D721Med (cell line): Measurements from ENCODE around the gene TREML2.

Experiments used
- DNase-seq: peaks from one replicate; pipeline ENCODE4 v3.0.0; 2011; ENCODE audit warnings: low spot score; ENCODE audit not compliant: insufficient read length
- FAIRE-seq: peaks from 2 replicates; lab custom pipeline; 2011; peaks lifted over from hg19 to GRCh38; lab: Jason Lieb, UNC
- CTCF ChIP-seq: IDR thresholded peaks from 2 replicates; pipeline ENCODE4 v1.5.1; 2012; ENCODE audit warnings: mild to moderate bottlenecking, control low read depth; ENCODE audit not compliant: insufficient read depth; ENCODE audit errors: missing control alignments

TREML2 gene

GRCh38 chr6:41187924-41188886 lies 12.7 kb downstream of the TREML2 start:
- TF ChIP-seq CTCF, result no peak
- FAIRE-seq, result no peak

GRCh38 chr6:41186031-41186562 lies 14.9 kb downstream of the TREML2 start:
- TF ChIP-seq CTCF, result no peak
- FAIRE-seq (no peak), DNase-seq (no peak)

More at GRCh38 chr6:41187924-41188886, 12.7 kb downstream of the TREML2 start:
- DNase-seq, result no peak

GRCh38 chr6:41184761-41185160 lies 16.2 kb downstream of the TREML2 start:
- DNase-seq, result no peak
- no peak for FAIRE-seq
- TF ChIP-seq CTCF, result no peak

- TF ChIP-seq CTCF, result peak; percentile 75
- FAIRE-seq (no peak), DNase-seq (no peak)
Measured at GRCh38 chr6:41182069-41183034, 18.6 kb downstream of the TREML2 start.

DNA sequence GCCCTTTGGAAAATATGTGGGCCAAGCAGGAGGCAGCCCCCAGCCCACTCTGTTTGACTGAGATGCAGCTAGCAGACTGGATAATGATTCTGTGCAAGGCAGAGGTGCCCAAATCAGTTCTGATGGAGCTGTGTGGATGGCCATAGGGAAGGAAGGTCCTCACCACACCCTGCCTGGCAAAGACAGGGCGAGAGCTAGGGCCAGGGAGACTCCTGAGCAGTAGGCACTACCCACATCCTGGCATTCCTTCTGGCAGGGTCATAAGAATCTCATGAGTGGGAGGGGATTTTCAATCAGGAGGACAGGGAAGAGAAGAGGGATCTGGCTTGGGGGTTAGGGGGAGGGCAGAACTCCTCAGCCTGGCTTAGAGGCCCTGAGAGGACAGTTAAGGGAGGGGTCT lies 19.4 kb downstream of the TREML2 start:
- FAIRE-seq, result no peak
- no peak for TF ChIP-seq CTCF
- DNase-seq, result no peak

GRCh38 chr6:41179163-41179562 lies 21.8 kb downstream of the TREML2 start:
- no peak for TF ChIP-seq CTCF
- no peak for DNase-seq
- no peak for FAIRE-seq
